ENCODE results near the gene FXN.

DNA sequence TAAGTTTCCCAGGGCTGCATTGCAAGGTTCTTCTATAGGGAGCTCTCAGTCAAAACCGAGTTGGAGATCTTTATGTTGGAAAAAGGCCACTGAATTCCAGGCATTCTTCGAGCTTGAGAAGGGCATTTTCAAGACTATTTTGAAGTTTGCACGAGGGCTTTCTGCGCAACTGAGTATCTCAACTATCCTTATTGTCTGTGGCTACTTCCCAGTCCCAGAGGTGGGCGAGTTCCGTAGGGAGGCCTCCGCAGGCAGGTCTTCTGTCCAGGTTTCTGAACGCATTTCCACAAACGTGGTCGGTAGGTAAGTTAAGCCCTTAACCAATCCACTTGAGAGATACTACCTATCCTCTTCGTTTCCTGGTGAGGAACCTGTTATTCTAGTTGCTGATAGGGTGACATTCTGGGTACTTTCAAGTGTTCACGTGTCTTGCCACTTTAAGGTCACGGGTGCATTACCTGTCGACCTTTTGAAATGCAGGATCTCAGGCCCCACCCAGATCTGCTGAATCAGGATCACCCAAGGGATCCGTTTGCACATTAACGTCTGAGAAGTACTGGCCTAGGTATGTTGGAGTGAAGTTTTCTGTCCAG is 87.1 kb downstream of the FXN start:
- TF ChIP-seq CTCF (IDR thresholded peaks at IDR 0.05): no peak
- TF ChIP-seq EP300 (IDR thresholded peaks at IDR 0.05): no peak
- no peak for TF ChIP-seq POLR2AphosphoS5 (IDR thresholded peaks at IDR 0.05)
